GOT3 (cell line): ENCODE data around the gene LAPTM4A.
"Not testable (repeated sequence)": the region's sequence is repeated elsewhere in the genome, so short reads cannot be mapped to it uniquely, and the experiment has no call there.

Experiments used
- DNase-seq: peaks from one replicate; lab custom pipeline; 2025; ENCODE audit warnings: mixed read lengths; lab: John Stamatoyannopoulos, UW

The LAPTM4A gene

DNA sequence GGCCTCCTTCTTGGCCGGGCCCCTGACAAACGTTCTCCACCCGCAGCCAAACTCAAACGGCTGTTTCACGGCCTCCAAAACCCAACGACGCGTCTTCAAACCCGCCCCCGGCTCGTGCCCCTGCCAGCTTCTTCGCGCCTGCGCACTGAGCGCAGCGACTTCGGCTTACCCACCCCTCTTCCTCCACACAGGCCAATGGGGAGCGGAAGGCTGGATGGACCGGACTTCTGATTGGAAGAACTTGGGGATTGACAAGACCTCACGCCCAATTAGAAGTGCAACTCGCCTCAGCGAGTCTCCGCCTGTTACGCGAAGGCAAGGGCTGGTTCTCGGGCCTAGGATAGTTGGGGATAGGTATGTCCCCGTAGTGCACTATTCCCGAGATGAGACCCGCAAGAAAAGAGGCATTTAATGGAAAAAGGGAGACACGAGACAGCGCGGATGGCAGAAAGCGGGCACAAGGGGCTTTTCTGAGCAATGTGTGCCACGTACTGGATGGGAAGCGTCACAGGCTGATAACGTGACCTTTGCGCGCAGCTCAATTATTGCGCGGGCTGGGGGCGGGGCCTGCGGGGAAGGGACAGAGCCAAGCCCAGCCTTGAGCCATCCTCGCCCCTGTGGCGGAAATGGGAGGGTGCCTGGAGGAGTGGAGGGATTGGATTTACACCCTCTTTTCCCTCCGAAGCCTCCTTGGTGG, at the start of gene LAPTM4A:
Gene LAPTM4A (minus strand): TSS at position 97 of the 697 bp plus-strand sequence. CDS start 108 bp downstream, outside the sequence.
- DNase-seq = peak; percentile 96

DNA sequence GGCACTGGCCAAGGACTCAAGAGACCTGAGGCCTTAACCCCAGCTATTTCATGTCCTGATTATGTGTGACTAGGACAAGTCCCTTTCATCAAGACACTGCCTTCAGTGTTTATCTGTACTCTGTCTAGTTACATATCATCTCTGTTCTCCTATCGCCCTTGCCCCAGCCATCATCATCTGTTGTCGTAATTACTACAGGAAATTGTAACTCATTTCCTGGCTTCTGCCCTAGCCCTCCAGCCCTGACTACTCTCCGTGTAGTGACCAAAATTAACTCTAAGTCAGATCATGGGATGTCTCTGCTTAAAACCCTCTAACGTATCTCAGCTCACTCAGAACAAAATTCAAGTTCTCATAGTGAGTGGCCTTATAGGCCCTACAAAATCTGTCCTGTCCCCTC, 49.3 kb upstream of the LAPTM4A start:
- DNase-seq = no peak

- DNase-seq = no peak
These were observed 48.4 kb upstream of the LAPTM4A start for GRCh38 chr2:20099780-20100179.

GRCh38 chr2:20097889-20098714, 46.7 kb upstream of the LAPTM4A start:
- DNase-seq = peak; percentile 27

DNA sequence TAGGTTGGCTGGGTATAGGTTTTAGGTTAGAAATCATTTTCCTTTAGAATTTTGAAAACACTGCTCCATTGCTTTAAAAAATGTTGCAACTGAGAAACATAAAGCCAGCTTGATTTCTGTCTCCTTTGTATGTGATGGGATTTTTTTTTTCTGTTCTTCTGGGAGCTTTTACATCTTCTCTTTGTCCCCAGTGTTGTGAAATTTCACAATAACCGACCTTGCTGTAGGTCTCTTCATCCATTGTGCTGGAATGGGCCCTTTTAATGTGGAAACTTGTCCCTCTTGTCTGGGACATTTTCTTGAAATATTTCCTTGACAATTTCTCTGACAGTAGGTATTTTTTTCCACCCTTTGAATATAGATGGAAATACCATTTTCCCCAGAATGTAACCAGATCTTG, 44.0 kb upstream of the LAPTM4A start:
- no peak for DNase-seq

DNA sequence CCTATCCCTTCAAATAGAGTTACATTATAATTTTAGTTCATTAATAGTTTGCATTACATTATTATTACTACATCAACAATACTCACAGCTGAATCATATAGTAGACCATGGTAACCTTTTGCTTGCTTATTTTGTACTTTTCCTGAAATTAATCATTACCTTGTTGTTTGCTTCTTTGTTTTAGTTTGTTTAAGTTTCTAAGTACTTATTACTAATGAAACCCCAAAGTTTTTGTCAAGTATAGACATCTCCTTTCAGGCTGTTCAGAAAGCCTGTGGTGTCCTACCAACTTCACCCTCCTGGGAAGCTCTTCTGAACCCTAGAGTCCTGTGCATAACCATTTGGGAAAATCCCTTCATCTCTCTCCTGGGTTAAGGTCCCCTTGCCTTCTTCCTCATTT, 43.5 kb upstream of the LAPTM4A start:
- DNase-seq = no peak

DNA sequence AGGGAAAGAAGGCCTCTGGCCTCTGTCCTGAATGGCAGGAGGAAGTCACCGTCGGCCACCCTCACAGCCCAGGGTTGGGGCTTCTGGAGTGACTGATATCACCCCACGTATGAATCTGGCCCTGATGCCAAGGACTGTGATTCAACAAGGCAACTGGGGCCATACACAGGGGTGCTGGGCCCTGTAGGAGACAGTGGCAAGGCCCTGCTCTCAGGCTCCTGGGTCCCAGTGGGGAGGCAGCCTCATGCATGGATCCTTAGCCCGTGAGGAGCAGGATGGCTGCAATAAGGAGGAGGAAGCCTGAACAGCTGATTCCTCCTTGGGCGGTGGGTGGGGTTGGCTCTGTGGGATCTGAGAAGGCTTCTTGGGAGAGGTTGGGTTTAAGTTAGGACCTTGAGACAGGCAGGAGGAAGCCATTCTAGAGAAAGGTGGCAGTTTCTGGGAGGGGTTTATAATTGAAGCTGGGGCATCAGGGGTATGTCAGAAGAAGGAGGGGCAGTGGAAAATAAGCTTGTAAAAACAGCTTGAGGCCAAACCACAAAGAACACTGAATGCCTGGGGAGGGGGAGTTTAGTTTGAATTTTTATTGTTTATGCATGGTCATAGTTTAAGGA, 42.8 kb upstream of the LAPTM4A start:
- no peak for DNase-seq

DNA sequence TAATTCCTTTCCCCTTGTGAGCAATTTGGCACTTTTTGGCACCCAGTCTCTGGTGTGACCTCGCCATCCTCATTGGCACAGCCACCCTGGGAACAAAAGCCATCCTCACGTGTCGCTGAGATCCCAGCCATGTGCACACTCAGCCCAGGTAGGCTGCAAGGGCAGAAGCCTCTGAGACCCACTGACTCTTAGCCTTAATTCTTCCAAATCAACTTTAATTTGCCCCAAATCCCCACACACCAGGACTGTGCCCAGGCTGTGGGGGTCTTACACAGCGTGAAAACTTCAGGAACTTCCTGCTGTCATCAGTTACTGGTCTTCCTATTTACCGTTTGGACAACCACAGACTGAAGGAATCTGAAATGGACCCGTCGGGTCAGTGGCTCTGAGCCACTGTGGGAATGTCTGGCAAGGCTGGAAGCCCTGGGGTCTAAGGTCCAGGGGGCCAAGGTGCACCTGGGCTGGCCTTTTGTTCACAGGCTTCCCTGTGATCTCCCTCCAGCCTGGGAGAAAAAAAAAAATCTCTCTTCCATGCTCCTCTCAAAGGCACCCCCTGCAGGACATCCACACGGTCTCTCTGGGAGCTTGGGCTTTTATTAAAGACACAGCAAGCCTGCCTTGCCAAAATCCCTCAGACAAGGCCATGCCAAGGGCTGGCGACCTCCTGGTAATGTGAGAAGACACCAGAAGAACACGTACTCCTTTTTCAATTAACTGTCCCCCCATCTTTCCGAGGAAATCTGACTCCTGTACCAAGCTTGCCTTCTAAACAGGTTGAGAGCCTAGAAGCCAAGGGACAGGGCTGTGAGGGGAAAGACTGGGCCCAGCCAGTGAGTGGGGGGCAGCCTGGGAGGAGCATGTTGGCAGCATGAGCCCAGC, 42.1 kb upstream of the LAPTM4A start:
- no peak for DNase-seq

DNA sequence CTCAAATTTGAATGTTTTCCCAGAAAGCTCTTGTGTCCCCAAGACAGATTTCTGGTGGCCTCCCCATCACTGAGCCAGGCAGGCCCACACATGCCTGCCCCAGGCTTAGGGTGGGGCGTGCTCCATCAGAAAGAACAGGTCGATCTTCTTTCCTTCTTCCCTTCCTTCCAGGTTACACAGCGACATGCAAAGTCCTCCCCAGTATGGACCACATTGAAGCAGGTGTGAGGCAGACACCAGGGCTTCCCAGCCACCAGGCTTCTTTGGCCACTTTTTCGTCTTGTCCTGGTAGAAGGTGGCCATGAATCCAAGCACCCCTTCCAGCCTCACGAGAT, 41.4 kb upstream of the LAPTM4A start:
- DNase-seq = no peak

DNA sequence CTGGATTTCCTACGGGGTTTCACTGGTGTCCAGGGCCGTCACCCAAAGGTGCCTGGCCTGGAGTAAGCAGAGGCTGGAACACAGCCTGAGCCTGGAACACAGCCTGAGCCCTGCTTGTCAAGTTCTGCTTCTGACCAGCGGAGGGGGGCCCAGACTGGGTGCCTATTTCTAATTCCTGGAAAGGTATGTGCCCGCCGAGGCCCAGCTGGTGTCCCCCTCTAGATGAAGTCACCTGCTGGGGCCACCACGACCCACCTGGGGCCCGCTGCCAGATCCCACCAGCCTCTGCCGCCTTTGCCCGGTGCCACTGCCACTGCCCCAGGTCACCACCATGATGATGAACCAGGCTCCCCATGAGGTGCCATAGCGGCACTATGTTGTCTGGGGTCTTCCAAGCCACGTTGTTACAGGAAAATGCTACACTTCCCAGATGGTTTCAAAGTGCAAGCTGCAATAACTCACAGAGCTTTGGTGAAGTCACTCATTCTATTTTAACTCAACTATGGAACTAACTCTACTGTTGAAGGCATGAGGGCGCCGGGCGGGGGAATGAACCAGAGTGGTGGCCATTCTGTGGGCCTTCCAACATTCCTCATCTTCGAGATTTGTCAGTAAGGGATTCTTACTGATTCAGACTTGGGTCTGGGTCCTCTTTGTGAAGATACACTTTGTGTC, 40.9 kb upstream of the LAPTM4A start:
- no peak for DNase-seq

GRCh38 chr2:20091305-20091991, 40.0 kb upstream of the LAPTM4A start:
- peak; percentile 63 for DNase-seq

GRCh38 chr2:20089715-20090464, 38.5 kb upstream of the LAPTM4A start:
- no peak for DNase-seq

DNA sequence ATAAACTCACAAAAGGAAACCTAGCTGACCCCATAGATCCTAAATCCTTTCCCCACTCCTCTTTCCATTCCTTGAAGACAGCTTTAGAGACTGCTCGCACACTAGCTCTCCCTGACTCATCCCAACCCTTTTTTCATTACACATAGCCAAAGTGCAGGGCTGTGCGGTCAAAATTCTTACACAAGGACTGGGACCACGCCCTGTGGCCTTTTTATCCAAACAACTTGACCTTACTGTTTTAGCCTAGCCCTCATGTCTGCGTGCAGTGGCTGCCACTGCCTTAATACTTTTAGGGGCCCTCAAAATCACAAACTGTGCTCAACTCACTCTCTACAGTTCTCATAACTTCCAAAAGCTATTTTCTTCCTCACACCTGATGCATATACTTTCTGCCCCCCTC, 34.5 kb upstream of the LAPTM4A start:
- DNase-seq = not testable (repeated sequence)

- not testable (repeated sequence) for DNase-seq
These were observed 31.4 kb upstream of the LAPTM4A start for GRCh38 chr2:20082812-20083211.

DNA sequence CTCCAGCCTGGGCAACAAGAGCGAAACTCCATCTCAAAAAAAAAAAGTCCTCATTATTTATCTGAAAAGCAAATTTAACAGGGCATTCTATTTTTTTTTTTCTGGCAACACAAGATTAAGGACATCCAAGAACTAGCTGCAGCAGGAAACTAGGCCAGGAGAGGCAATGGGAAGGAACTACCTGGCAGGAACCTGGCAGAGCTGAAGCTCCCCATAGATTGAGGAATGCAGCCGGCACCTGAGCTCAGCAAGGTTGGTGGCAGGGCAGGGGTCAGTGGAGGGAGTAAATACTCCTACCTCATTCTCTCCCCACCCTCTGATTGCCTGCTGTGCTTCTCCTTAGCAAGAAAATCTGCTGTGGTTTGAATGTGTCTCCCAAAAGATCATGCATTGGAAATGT, 30.4 kb upstream of the LAPTM4A start:
- DNase-seq = no peak

- no peak for DNase-seq
These were observed 29.5 kb upstream of the LAPTM4A start for GRCh38 chr2:20080839-20081415.

GRCh38 chr2:20080428-20080827, 29.0 kb upstream of the LAPTM4A start:
- no peak for DNase-seq

DNA sequence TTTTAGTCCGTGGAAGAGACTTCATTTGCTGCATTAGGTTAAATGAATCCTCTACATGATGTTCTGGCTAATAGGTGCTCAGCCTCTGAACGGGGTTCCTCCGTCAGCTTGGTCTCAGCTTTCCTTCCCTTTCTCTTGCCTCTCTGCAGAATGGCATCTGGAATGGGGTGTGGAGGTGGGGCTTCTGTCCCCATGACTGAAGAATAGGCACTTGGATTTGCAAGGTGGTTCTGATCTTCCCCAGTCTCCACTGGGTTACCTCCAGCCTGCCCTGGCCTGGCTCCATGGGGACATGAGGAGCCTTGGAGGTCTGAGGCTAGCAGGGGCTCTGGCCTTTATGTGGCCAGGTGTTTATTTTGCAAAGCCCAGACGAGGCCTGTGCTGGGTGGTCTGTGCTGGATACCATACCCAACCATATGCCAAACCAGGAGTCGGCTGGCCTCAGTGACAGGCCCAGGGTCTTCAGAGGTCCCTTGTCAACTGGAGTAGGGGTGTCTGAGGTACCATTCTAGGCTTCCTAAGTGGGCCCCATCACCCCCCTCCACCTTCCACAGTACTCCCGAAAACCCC, 28.2 kb upstream of the LAPTM4A start:
- DNase-seq = no peak

GRCh38 chr2:20077411-20077940, 26.0 kb upstream of the LAPTM4A start:
- no peak for DNase-seq
